AG09319 (cell line): ENCODE data around the gene ZNF710.

Experiments
- DNase-seq: peaks from one replicate; pipeline ENCODE4 v3.0.0-alpha.2; 2010; ENCODE audit warnings: low read depth; ENCODE audit errors: extremely low read depth
- TF ChIP-seq, protein P1 (sequence below): IDR thresholded peaks from 2 replicates; pipeline ENCODE4 v1.5.1; 2011; ENCODE audit warnings: low read depth, mild to moderate bottlenecking, inconsistent platforms, low read length, moderate library complexity

ZNF710 gene

DNA sequence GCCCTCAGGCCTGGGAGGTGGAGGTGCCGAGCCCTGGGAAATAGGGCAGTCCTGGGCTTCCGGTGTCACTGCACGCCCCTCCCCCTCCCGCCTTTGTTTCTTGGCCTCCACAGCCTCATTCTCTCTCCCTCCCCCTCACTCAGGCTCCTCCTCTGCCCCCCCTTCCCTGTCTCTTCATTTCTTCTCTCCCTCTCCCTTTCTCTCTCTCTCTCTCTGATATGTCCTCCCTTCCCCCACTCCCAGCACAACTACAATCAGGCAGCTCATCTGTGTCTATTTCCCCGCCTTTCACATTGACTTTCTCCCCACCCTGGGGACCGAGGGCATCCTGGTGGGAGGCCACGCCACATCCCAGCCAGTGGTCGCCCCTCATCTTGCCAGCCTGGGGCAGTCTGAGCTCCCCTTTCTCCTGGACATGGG is 60.9 kb downstream of the ZNF710 start:
- DNase-seq = no peak
- TF ChIP-seq, protein P1, sequence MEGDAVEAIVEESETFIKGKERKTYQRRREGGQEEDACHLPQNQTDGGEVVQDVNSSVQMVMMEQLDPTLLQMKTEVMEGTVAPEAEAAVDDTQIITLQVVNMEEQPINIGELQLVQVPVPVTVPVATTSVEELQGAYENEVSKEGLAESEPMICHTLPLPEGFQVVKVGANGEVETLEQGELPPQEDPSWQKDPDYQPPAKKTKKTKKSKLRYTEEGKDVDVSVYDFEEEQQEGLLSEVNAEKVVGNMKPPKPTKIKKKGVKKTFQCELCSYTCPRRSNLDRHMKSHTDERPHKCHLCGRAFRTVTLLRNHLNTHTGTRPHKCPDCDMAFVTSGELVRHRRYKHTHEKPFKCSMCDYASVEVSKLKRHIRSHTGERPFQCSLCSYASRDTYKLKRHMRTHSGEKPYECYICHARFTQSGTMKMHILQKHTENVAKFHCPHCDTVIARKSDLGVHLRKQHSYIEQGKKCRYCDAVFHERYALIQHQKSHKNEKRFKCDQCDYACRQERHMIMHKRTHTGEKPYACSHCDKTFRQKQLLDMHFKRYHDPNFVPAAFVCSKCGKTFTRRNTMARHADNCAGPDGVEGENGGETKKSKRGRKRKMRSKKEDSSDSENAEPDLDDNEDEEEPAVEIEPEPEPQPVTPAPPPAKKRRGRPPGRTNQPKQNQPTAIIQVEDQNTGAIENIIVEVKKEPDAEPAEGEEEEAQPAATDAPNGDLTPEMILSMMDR = no peak

DNA sequence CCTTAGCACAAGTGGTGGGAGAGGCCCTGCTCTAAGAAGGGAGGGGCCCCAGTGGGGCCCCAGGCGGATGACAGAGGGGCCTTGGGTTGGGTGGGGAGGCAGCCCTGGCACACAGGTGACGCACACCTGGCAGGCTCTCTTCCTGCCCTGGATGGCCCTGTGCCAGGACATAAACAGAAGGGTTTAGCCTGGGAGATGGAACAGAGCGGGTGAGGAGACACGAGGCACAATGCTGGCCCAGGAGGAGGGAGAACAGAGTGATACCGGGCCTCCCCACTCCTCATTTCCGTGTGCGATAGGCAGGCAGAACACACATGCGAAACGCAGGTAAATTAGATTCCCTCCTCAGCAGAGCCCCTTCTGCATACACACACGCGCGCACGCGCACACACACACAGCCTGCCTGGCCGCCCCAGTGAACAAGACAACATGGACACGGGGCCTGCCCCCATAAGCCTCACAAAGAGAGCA is 61.4 kb downstream of the ZNF710 start:
- TF ChIP-seq, protein P1 = no peak
- no peak for DNase-seq

DNA sequence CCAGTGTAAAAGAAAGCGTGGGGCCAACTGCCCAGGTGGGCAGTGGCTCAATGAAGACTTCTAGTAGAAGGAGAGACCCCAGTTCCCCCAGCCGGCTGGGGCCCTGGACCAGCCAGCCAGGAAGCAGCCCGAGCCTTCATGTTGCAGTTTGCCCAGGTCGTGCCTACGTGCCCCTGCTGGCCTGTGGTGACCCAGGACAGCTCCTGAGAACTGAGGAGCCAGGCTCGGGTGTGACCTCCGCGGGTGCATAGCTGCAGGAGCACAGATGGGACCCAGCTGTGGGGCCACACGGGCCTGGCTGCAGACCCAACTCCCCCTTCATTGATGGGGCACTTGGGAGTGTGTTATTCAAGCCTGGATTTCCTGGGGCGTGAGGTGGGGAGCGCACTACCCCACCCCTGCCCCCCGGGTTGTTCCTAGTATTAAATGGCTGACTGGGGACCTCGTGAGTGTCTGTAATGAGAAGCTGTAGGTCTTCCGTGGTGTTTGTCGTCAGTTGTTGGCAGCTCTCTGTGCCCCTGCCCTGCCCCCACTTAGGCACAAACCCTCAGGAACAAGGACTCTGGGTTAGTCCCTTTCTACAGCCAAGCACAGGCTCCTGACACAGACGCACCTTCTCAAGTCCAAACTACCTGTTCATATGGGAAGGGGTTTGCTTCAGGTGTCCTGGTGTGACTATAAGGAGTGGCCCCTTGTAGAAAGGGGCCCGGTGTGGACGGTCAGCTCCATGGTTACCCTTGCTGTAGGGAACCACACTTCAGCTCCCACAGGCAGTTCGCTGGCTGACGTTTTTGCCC is 62.0 kb downstream of the ZNF710 start:
- TF ChIP-seq, protein P1 = no peak
- no peak for DNase-seq

DNA sequence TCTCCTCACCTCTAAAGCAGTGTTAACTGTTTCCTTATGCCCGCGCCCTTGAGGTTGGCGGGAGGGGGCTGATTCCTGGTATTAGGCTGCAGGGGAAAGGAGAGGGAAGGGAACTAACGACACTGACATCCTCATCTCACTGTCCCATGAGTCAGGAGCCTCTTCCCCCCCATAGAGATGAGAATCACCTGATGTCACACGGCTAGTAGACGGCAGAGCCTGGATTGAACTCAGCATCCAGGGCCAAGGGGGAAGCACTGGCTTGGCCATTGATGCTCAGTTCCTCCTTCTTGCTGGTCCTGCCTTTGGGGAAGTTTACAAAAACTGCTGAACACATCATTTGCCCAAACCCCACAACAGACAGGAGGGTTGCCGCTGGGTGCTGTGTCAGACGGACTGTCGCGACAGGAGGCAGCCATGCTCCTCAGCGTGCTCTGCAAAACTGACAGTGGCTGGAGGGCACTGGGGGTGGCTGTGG is 62.7 kb downstream of the ZNF710 start:
- TF ChIP-seq, protein P1 = no peak
- no peak for DNase-seq

DNA sequence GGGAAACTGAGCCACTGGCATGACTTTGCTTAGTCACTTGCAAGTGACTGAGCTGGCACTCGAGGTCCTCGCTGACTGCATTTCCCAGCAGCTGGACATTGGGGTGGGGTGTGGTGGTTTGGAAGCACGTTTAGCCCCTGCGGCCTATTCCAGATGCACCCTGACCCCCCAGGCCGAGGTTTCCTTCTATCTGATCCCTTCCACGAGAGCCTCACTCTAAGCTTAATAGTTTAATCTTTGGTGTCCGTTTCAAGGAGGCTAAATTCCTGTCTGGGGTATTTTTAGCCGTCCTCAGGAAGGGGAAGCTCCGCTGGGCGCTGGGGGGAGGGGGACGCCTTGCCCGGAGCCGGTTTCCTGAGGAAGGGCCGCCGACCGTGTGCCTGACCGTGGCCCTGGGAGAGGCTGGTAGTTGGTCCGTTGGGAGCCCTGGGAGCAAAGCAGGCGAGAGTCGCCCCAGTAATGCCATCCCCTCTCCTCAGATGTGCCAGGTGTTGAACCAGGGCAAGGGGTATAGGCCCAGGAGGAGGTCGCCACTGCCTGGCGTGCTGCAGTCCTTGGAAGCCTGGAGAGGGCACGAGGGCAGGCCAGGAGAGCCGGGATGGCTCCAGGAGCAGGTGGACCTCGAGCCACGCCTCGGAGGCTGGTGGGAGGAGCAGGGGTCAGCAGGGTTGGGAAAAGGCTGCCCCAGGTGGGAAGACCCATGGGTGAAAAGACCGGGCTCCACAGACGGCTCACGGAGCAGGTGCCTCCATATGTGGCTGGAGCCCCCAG is 64.0 kb downstream of the ZNF710 start:
- TF ChIP-seq, protein P1 = no peak
- DNase-seq = no peak

DNA sequence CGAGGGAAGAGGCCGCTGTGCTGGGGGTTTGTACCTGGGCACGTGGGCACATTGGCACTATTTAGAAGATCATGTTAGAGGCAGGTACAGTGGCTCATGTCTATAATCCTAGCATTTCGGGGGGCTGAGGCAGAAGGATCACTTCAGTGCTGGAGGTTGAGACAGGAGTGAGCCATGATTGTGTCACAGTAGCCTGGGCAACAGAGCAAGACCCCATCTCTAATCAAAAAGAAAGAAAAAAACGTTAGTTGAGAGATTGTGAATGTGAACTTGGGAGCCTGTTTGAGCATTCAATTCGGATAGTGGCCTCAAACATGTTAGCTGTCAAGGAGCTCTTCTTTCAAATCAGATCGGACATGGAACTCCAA is 64.5 kb downstream of the ZNF710 start:
- TF ChIP-seq, protein P1 = no peak
- DNase-seq = no peak
